NOMO-1 (cell line): ENCODE data around the gene PKP4.

Source experiments
- DNase-seq, 2 experiments: peaks; one replicate each; lab custom pipeline; 2025; ENCODE audit not compliant: unreplicated experiment in 2 of 2; lab: John Stamatoyannopoulos, UW

PKP4 gene

GRCh38 chr2:158713523-158714138 is 256.9 kb downstream of the PKP4 start:
- no peak for DNase-seq

- DNase-seq = no peak
These were observed 257.7 kb downstream of the PKP4 start for GRCh38 chr2:158714420-158714819.

GRCh38 chr2:158715357-158715756 is 258.6 kb downstream of the PKP4 start:
- no peak for DNase-seq

- DNase-seq = no peak
These were observed 259.5 kb downstream of the PKP4 start for GRCh38 chr2:158716121-158716791.

GRCh38 chr2:158716921-158717320 is 260.2 kb downstream of the PKP4 start:
- no peak for DNase-seq

GRCh38 chr2:158717366-158718195 is 260.8 kb downstream of the PKP4 start:
- DNase-seq = no peak

- DNase-seq = no peak
These were observed 261.4 kb downstream of the PKP4 start for GRCh38 chr2:158718196-158718585.

- no peak for DNase-seq
These were observed 262.1 kb downstream of the PKP4 start for GRCh38 chr2:158718851-158719250.

- DNase-seq = no peak
These were observed 262.7 kb downstream of the PKP4 start for GRCh38 chr2:158719403-158719802.

- DNase-seq = no peak
These were observed 265.7 kb downstream of the PKP4 start for GRCh38 chr2:158722266-158723105.

GRCh38 chr2:158723181-158723838 is 266.6 kb downstream of the PKP4 start:
- DNase-seq = no peak

- DNase-seq = no peak
These were observed 267.4 kb downstream of the PKP4 start for GRCh38 chr2:158723921-158724802.

- DNase-seq = no peak
These were observed 268.1 kb downstream of the PKP4 start for GRCh38 chr2:158724803-158725381.

GRCh38 chr2:158725441-158725891 is 268.7 kb downstream of the PKP4 start:
- DNase-seq = no peak

- no peak for DNase-seq
These were observed 270.3 kb downstream of the PKP4 start for GRCh38 chr2:158726911-158727592.

- DNase-seq = no peak
These were observed 271.7 kb downstream of the PKP4 start for GRCh38 chr2:158728422-158728821.

GRCh38 chr2:158729451-158729850 is 272.7 kb downstream of the PKP4 start:
- DNase-seq = no peak

- DNase-seq = no peak
These were observed 273.3 kb downstream of the PKP4 start for GRCh38 chr2:158729873-158730620.
